Type B pancreatic cell (in vitro differentiated cells): ENCODE data around the gene NDUFB11. TPM values are rescaled to one million over a fixed set of nuclear protein-coding genes. Genes with fewer than 3 reads are reported as not detected.

Experiments used
- DNase-seq: peaks from one replicate; pipeline ENCODE4 v3.0.0; 2021; ENCODE audit warnings: mixed read lengths; ENCODE audit not compliant: unreplicated experiment; ENCODE audit errors: extremely low spot score
- H3K27ac Mint-ChIP-seq: 2 replicates; pipeline ENCODE4 v1.8.0; 2021; ENCODE audit warnings: mild to moderate bottlenecking, mixed read lengths
- H3K27me3 Mint-ChIP-seq: 2 replicates; pipeline ENCODE4 v1.8.0; 2021; ENCODE audit warnings: mixed read lengths
- H3K36me3 Mint-ChIP-seq: 2 replicates; pipeline ENCODE4 v1.8.0; 2021; ENCODE audit warnings: mixed read lengths
- H3K4me1 Mint-ChIP-seq: one replicate; pipeline ENCODE4 v1.8.0; 2021; ENCODE audit warnings: mixed read lengths; ENCODE audit not compliant: unreplicated experiment
- H3K4me3 Mint-ChIP-seq: 2 replicates; pipeline ENCODE4 v1.8.0; 2021; ENCODE audit warnings: mild to moderate bottlenecking, mixed read lengths
- H3K9me3 Mint-ChIP-seq: 2 replicates; pipeline ENCODE4 v1.8.0; 2021; ENCODE audit warnings: mixed read lengths
- total RNA-seq: library from RNA; stranded (reverse); gene quantifications from 2 replicates; pipeline ENCODE4 v1.2.1, GENCODE V29; 2021; ENCODE audit warnings: low replicate concordance
- TF ChIP-seq, protein P1 (sequence below): fragments of 200-600 bp; sonication (generic); conservative IDR thresholded peaks from 2 replicates; pipeline ENCODE4 v1.5.0; 2021; ENCODE audit warnings: antibody characterized with exemption, mild to moderate bottlenecking

Gene NDUFB11
- total RNA-seq, 1 donor from 2014 or later: 103 TPM

DNA sequence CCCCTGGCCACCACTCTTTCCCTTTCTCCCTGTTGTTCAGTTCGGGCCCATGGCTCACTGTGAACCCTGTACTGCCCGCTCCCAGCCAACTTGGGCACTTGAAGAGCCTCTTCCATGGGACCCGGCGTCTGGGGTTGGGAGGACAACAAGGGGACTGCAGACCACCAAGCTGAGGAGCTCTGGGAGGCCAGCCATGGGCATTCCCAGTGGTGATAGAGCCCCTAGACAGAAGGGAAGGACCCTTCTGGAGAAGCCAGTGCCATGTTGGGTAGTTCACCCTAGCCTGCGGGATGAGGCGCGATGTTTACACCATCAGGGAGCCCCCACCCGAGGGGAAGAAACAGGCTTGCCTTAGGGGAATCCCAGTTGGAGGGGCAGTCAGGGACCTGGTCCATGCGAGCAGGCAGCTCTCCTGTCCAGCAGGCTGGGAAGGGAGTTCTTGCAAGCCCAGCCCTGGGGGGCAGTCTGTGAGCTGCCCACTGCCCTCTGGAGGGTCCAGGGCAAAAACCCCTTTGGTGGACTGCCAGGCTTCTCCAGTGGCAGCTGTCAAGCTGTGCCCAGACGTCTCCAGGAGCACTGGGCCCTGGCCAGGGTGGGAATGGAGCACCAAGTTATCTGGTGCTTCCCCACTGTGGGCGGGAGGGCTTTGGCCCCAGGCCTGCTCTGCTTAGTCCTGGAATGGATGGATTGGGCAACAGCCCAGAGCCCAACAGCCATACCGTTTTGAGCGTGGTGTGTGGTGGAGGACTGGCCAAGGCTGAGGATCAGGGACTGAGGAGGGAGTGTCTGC, 25.4 kb upstream of the NDUFB11 start:
- peaks cover 1% of the 10 kb centered on the region for H3K36me3 Mint-ChIP-seq
- no peak overlapping the region for H3K4me3 Mint-ChIP-seq
- no peak for DNase-seq
- TF ChIP-seq, protein P1, sequence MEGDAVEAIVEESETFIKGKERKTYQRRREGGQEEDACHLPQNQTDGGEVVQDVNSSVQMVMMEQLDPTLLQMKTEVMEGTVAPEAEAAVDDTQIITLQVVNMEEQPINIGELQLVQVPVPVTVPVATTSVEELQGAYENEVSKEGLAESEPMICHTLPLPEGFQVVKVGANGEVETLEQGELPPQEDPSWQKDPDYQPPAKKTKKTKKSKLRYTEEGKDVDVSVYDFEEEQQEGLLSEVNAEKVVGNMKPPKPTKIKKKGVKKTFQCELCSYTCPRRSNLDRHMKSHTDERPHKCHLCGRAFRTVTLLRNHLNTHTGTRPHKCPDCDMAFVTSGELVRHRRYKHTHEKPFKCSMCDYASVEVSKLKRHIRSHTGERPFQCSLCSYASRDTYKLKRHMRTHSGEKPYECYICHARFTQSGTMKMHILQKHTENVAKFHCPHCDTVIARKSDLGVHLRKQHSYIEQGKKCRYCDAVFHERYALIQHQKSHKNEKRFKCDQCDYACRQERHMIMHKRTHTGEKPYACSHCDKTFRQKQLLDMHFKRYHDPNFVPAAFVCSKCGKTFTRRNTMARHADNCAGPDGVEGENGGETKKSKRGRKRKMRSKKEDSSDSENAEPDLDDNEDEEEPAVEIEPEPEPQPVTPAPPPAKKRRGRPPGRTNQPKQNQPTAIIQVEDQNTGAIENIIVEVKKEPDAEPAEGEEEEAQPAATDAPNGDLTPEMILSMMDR: no peak
- H3K27me3 Mint-ChIP-seq: no peaks in the 10 kb centered on the region
- no peaks in the 10 kb centered on the region for H3K4me1 Mint-ChIP-seq
- peaks cover 1% of the 10 kb centered on the region for H3K9me3 Mint-ChIP-seq
- no peak overlapping the region for H3K27ac Mint-ChIP-seq

GRCh38 chrX:47169273-47169672, 24.8 kb upstream of the NDUFB11 start:
- Mint-ChIP-seq H3K4me3 (no peak overlapping the region), H3K27ac (no peak overlapping the region), H3K27me3 (no peaks in the 10 kb centered on the region), H3K9me3 (peaks cover 5% of the 10 kb centered on the region), H3K4me1 (no peaks in the 10 kb centered on the region), H3K36me3 (peaks cover 4% of the 10 kb centered on the region)
- DNase-seq: no peak
- TF ChIP-seq, protein P1: no peak

DNA sequence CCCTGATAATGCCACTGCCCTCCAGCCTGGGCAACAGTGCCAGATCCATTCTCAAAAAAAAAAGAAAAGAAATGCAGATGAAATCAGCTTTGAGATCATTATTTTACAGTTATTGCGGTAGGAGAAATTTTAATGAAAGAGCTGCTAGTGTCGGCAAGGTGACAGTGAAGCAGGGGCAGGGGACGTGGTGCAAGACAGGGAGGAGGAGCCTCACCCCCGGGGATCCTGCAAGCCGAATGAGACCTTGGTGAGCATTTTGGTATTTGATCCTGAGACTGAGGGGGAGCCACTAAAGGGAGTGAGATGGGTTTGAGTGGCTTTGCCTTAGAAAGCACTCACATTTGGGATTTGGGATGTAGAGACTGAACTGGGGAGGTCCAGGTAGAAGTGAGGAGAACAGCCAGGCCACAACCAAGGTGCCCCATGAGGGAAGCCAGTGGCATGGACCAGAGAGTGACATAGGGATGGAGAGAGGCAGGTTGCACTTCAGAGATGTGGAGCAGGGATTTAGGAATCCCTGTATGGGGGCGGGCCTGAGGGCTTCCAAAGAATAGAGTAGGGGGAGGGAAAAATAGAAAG, 24.1 kb upstream of the NDUFB11 start:
- Mint-ChIP-seq H3K36me3 (peaks cover 4% of the 10 kb centered on the region), H3K4me1 (no peaks in the 10 kb centered on the region), H3K9me3 (peaks cover 5% of the 10 kb centered on the region), H3K27me3 (no peaks in the 10 kb centered on the region), H3K4me3 (no peak overlapping the region), H3K27ac (no peak overlapping the region)
- TF ChIP-seq, protein P1: no peak
- DNase-seq: no peak

GRCh38 chrX:47166126-47166525, 21.6 kb upstream of the NDUFB11 start:
- TF ChIP-seq, protein P1: no peak
- Mint-ChIP-seq H3K27me3 (no peaks in the 10 kb centered on the region), H3K4me1 (no peaks in the 10 kb centered on the region), H3K9me3 (peaks cover 5% of the 10 kb centered on the region), H3K36me3 (peaks cover 4% of the 10 kb centered on the region), H3K27ac (no peak overlapping the region), H3K4me3 (no peak overlapping the region)
- no peak for DNase-seq

GRCh38 chrX:47164420-47164819, 19.9 kb upstream of the NDUFB11 start:
- DNase-seq: no peak
- peaks cover 5% of the 10 kb centered on the region for H3K36me3 Mint-ChIP-seq
- no peaks in the 10 kb centered on the region for H3K27me3 Mint-ChIP-seq
- H3K4me1 Mint-ChIP-seq: no peaks in the 10 kb centered on the region
- H3K27ac Mint-ChIP-seq: no peak overlapping the region
- peaks cover 5% of the 10 kb centered on the region for H3K9me3 Mint-ChIP-seq
- TF ChIP-seq, protein P1: no peak
- no peak overlapping the region for H3K4me3 Mint-ChIP-seq
